GM19023 (cell line): ENCODE results near the gene NUBP2.

Source experiments
- ATAC-seq: cut with Tn5 transposase; IDR thresholded peaks from one replicate; pipeline ENCODE4 v1.9.1; 2021; ENCODE audit warnings: mild to moderate bottlenecking, moderate library complexity; ENCODE audit not compliant: unreplicated experiment

Gene NUBP2

GRCh38 chr16:1782408-1783264, at the start of gene NUBP2, which contains the start of gene SPSB3:
Gene NUBP2, plus strand, starts transcription at chr16:1782960. Its CDS starts 61 bp downstream, at chr16:1783021.
Gene SPSB3, minus strand, starts transcription at chr16:1782571. Its CDS starts 1,088 bp downstream, at chr16:1781483.
- ATAC-seq: peak; percentile 84

- no peak for ATAC-seq
Observed at GRCh38 chr16:1734123-1734522, 48.6 kb upstream of the NUBP2 start.

- ATAC-seq: no peak
Observed at GRCh38 chr16:1734816-1735215, 47.9 kb upstream of the NUBP2 start.

DNA sequence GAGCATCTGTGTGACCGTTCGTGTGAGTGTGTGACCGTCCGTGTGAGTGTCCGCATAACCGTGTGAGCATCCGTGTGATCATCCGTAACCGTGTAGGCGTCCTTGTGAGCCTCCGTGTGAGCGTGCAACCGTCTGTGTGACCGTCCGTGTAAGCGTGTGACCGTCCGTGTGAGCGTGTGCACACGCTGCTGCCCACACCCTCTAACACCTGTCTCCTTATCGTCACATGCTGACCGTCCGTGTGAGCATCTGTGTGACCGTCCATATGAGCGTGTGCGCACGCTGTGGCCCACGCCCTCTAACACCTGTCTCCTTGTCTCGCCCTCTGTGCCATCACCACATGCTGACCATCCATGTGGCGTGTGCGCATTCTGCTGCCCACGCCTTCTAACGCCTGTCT, 42.5 kb upstream of the NUBP2 start:
- no peak for ATAC-seq

DNA sequence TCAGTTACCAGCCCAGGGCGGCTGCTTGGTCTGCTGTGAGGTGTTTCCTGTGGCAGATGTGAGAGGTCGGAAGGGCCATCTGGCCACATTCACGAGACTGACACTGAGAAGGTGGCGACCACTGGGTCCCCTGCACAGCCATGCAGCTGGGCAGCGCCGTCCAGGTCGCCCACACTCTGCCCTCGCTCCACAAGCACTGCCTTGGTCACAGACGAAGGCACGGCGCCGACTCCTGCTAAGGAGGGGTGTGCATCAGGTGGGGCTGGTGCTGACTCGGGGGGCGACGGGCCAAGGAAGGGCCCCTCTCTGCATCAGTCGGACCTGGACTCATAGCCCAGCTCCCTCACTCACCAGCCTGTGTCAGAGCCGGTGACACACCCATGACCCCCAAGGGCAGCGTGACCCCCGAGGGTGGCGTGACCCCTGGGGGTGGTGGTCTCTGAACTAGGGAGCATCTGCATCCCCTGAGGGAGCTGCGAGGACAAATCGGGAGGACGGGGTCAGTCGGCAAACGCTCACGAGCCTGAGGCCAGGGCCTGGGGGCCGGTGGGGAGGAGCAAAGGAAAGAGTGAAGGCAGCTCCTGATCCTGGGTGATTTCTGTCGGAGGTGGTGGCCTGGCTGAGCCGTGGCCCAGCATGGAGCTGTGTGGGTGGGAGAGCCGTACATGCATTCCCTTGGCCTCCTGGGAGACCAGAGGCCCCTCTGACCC, 41.8 kb upstream of the NUBP2 start:
- ATAC-seq: no peak

GRCh38 chr16:1741553-1742165, 41.1 kb upstream of the NUBP2 start:
- ATAC-seq: no peak

GRCh38 chr16:1743376-1744337, 39.1 kb upstream of the NUBP2 start:
- no peak for ATAC-seq

DNA sequence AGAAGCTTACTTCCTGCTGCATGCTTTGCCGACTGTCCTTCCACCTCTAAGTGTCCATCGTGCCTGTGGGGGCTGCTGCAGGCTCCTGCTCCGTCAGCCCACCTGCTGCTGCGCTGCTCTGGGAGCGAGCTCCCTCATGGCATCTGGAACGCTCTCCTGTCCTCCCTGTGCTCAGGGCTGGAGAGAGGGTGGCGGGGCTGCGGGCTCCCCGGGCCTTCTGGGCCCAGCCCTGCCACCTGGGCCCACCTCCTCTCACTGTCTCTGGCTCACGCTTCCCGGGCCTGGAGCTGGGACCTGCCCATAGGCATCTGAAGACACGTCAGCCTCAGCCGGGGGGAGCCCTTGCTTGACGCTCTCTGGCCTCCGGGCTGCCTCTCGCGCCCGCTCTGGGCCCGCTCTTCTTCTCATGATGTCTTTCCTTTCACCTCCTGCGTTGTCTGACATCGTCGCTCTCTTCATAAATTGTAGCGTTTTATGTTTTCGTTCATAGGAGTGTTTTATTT, 38.4 kb upstream of the NUBP2 start:
- no peak for ATAC-seq

GRCh38 chr16:1745181-1745899, 37.4 kb upstream of the NUBP2 start:
- ATAC-seq: no peak

DNA sequence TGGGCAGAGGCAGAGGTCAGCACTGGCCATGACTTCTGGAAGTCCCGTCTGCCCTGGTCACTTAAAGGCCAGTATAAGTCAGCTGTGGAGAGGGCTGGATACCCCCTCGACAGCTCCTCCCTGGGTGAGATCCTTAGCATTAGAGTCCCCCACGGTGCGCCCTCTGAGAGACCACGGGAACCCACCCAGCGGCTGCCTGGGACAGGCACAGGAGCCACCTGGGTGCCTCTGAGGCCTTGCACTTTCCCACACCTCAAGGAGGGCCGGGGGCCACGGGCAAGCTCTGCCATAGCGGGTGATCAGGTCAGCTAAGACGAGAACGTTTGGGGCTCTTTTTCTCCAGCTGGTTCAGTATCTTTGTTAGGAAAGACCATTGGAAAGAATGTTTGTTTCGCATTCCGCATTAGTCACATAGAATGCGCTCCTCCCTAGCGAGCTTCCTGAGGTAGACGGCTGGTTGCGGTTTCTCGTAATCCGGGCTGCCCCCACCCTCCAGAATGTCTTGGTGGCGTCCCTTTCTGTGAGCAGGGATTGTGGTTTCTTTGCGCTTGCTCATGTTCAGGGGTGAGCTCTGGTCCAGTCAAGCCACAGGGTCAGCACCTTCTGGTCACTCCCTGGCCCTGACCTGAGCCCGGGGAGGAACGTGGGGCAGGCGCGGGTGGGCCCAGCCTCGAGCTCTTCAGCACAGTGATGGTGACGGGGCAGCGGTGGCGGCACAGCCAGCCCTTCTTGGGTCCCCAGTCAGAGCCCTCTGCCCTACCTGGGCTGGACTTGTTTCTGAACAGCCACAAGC, 36.7 kb upstream of the NUBP2 start:
- ATAC-seq: no peak

DNA sequence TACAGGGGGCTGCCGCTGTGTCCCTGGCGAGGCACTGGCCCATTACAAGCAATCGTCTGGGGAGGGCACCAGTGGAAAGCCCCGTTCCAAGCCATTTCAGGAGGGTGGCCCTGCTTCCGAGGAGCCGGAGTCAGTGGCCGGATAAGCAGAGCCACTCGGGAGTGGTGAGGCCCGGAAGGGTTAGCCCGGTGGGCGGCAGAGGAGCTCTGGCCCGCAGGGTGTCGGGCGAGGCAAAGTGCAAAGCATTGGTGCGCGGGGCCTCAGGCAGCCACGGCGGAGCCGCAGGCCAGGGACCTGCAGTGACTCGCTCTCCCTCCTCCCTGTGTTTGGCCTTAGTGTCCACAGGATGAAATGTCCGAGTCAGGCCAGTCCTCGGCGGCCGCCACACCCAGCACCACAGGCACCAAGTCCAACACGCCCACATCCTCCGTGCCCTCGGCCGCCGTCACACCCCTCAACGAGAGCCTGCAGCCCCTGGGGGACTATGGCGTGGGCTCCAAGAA, 36.0 kb upstream of the NUBP2 start:
- no peak for ATAC-seq

DNA sequence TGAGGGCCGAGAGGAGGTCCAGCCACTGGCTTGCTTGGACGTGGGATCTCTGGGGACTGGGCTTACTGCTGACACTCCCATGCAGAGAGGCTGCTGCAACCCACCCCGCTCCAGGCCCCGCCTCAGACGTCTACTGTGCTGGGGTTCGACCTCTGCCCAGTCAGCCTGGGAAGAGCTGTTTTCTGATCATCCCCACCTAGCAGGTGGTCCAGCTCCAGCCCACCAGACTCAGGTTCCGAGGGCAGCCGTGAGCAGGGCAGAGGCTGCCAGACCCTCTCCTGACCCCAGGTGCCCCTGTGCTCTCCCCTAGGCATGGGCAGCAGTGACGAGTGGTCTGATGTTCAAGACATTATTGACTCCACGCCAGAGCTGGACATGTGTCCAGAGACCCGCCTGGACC, 34.8 kb upstream of the NUBP2 start:
- no peak for ATAC-seq

DNA sequence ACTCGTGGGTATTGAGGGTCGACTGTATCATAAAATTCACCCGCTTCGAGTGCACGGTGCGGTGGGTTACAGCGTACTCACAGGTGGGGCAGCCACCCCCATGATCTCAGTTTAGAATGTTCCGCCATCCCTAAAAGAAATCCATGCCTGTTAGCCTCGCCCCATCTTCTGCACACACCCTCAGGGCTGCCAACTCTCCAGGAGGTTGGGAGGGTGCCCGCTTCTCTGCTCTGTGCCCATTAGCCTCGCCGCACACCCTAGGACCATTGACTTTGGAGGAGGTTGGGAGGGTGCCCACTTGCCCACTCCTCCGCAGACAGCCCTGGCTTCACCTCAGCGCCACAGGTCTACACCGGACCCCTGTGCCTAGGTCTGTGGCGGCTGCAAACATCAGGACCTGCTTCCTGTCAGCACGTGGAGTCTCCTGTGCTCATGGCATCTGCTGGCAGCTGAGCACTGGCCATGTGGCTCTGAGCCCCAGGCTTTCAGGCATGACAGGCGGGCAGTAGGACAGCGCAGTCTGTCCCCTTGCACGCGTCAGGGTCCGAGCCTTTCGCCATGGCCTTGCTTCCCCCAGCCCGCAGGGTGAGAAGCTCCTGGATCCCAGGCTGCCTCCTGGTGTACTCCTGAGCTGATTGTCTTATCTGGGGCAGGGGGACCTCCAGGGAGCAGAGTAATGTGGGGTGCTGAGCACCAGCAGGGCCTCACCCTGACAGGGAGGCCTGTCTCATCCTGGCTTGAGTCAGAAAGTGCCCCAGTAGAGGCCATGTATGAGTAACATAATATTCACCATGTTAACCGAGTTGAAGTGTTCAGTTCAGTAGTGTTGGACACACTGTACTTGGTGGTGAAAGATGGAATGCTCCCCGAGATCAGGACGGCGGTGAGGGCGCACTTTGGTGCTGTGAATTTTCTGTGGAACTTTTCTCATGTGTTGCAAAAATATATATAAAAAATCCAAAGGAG, 33.3 kb upstream of the NUBP2 start:
- no peak for ATAC-seq

GRCh38 chr16:1751946-1752345, 30.8 kb upstream of the NUBP2 start:
- ATAC-seq: no peak

GRCh38 chr16:1752853-1753252, 29.9 kb upstream of the NUBP2 start:
- no peak for ATAC-seq

DNA sequence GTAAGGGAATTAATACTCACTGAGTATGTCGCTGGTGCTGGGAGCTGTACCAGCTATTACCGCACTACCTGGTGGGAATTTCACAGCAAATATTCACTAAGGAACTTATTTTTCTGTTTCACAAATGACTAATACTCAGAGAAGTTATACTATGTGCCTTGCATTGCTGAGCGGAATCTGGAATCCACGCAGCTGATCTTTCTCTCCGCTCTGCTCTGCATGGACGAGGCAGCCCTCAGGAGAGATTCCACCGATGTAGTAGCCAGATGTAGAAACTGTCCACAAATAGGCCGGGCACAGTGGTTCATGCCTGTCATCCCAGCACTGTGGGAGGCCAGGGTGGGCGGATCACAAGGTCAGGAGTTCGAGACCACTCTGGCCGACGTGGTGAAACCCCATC, 28.6 kb upstream of the NUBP2 start:
- no peak for ATAC-seq

DNA sequence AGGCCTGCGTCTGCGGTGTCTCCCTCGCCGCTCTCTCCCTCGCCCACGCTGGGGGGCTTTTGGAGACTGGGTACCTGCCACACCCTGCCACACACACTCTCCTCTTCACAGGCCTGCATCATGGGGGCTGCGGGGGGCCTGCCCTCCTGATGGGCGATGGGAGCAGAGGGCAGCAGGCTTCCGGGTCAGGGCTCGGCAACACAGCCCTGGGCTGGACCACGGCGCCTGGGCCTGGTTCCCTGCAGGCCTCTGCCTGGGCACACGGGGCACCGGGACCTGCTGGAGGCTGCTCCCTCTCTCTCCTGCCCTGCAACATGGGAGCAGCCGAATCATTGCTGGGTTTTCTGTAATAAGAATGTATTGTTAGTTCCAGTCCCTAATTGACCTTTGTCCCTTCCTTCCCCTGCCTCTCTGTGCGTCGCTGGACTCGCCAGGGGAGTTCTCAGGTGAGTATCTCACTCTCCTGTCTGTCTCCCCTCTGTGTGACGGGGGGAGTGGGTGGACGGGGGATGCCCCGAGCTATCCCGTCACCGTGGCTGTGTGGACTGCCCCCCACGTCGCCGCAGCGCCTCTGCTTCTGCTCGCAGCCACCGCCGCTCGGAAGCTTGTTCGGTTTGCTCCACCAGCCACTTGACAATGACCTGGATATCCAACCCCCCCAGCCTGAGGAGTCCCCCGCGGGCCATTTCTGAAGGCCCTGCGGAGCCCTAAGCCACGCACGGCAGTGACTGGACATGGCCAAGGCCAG, 24.9 kb upstream of the NUBP2 start:
- no peak for ATAC-seq
